ENCODE data around the gene ABAT. TPM values are rescaled to one million over a fixed set of nuclear protein-coding genes. Genes with fewer than 3 reads are reported as not detected.
A peak's percentile ranks its signal among the peaks of the same experiment; 100 is the strongest.

ABAT gene
- total and polyA plus RNA-seq, 2 experiments from 2014 or later, result 31.2 to 59.1 TPM

DNA sequence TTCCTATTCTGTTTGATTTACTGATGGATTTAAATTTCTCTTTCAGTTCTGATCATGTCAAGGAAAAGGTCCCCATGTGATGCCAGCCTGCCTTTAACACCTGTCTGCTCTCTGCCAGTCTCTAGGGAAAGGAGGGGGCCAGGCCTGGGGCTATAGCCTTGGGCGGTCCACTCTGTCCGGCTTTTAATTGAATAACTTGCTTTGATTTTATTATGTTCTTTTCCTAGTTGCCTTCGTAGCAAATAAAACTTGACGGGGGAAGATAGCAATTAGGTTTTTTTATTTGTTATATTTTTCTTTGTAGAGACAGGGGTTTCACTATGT is 47.6 kb downstream of the ABAT start:
- WGBS (ENCODE audit: low lambda C conversion rate, missing lambda C conversion rate), result 74% methylated on average over 4 of the region's 4 CpGs
- Histone ChIP-seq H3K27ac (no peak overlapping the region), H3K79me2 (peaks cover 6% of the 10 kb centered on the region)

DNA sequence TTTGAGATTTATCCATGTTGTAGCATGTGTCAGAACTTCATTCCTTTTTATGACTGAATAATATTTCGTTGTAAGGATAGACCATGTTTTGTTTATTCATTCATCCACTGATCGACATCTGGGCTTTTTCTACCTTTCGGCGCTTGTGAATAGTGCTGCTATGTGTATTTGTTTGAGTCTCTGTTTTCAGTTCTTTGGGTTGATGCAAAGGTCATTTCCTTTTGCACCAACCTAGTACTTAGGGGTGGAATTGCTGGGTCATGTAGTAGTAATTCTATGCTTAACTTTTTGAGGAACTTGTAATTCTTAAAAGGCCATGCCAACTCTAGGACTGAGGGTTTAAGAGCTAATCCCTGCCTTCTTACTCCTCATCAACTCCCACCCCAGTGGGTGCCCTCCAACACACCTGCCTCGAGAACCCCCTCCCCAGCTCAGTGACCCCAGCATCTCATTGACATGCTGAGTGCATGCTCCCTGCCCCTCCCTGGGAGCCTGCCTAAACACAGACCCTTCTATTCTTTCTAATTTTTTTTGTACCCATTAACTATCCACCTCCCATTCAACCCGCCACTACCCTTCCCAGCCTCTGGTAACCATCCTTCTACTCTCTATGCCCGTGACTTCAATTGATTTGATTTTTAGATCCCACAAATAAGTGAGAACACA is 51.2 kb downstream of the ABAT start:
- 91% methylated on average over 7 of the region's 7 CpGs for WGBS (ENCODE audit: low lambda C conversion rate, missing lambda C conversion rate)
- H4K20me1 ChIP-seq (ENCODE audit: insufficient read depth, poor library complexity, severe bottlenecking), result no peaks in the 10 kb centered on the region
- peaks cover 16% of the 10 kb centered on the region for H3K4me1 ChIP-seq (ENCODE audit: insufficient read depth)
- no peaks in the 10 kb centered on the region for H3K9me3 ChIP-seq (ENCODE audit: low read depth)
- H3K27ac ChIP-seq, result no peak overlapping the region
- H3K4me2 ChIP-seq, result no peak overlapping the region
- H3K27me3 ChIP-seq, result no peaks in the 10 kb centered on the region
- no peaks in the 10 kb centered on the region for H3K79me2 ChIP-seq
- no peak for DNase-seq (ENCODE audit: low spot score)
- no peak for TF ChIP-seq EZH2phosphoT487 (IDR thresholded peaks at IDR 0.05; ENCODE audit: low read depth, severe bottlenecking, unreplicated experiment)
- no peak for TF ChIP-seq EZH2 (IDR thresholded peaks at IDR 0.05; ENCODE audit: borderline replicate concordance)
- TF ChIP-seq, protein P1, sequence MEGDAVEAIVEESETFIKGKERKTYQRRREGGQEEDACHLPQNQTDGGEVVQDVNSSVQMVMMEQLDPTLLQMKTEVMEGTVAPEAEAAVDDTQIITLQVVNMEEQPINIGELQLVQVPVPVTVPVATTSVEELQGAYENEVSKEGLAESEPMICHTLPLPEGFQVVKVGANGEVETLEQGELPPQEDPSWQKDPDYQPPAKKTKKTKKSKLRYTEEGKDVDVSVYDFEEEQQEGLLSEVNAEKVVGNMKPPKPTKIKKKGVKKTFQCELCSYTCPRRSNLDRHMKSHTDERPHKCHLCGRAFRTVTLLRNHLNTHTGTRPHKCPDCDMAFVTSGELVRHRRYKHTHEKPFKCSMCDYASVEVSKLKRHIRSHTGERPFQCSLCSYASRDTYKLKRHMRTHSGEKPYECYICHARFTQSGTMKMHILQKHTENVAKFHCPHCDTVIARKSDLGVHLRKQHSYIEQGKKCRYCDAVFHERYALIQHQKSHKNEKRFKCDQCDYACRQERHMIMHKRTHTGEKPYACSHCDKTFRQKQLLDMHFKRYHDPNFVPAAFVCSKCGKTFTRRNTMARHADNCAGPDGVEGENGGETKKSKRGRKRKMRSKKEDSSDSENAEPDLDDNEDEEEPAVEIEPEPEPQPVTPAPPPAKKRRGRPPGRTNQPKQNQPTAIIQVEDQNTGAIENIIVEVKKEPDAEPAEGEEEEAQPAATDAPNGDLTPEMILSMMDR (IDR thresholded peaks at IDR 0.05; ENCODE audit: poor library complexity), result no peak
- no peak overlapping the region for H3K4me3 ChIP-seq
- H3K9me2 ChIP-seq (replicated peaks; ENCODE audit: insufficient read depth), result no peaks in the 10 kb centered on the region
- no peaks in the 10 kb centered on the region for H3K36me3 ChIP-seq (replicated peaks; ENCODE audit: insufficient read depth, low read depth)
- H2AFZ ChIP-seq, result no peak overlapping the region

More for the DNA sequence above, 47.6 kb downstream of the ABAT start:
- no peaks in the 10 kb centered on the region for H3K9me2 ChIP-seq (replicated peaks; ENCODE audit: insufficient read depth)
- H3K9me3 ChIP-seq (ENCODE audit: low read depth), result no peaks in the 10 kb centered on the region
- H3K4me3 ChIP-seq, result no peak overlapping the region
- no peak overlapping the region for H2AFZ ChIP-seq
- peak overlapping the region; percentile 70 for H3K4me2 ChIP-seq
- TF ChIP-seq, protein P1 (IDR thresholded peaks at IDR 0.05; ENCODE audit: poor library complexity), result no peak
- H4K20me1 ChIP-seq (ENCODE audit: insufficient read depth, poor library complexity, severe bottlenecking), result no peaks in the 10 kb centered on the region
- no peaks in the 10 kb centered on the region for H3K27me3 ChIP-seq
- DNase-seq (ENCODE audit: low spot score), result no peak
- H3K4me1 ChIP-seq (ENCODE audit: insufficient read depth), result peaks cover 29% of the 10 kb centered on the region
- H3K36me3 ChIP-seq (replicated peaks; ENCODE audit: insufficient read depth, low read depth), result no peaks in the 10 kb centered on the region

DNA sequence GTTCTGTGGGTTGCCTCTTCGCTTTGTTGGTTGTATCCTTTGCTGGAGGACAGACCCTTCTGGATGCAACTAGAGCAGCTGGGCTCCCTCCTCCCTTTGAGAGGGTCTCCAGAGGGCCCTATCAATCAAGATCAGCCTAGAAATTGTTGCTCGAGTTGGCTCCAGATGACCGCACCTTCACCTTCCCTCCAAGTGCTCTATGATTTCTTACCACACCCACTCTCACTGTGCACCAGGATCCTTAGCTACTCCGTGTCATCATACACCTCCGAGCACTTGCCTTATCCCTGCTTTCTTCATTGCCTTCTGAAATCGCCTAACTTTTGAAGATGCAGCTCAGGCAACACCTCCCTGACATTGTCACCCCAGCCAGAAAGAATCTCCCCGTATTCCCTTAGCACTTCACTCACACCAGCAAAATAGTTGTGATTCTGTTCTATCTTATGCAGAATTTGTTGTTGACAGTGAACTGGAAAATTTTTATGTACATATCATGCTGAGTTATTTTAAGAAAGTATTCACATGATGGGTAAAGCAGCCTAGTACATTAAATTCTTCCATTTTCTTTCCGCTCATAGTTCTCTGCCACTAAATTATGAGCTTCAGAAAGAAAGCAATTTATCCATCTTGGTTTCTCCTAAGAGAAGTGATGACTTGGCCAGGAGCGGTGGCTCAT is 52.9 kb downstream of the ABAT start:
- TF ChIP-seq EZH2phosphoT487 (IDR thresholded peaks at IDR 0.05; ENCODE audit: low read depth, severe bottlenecking, unreplicated experiment) (no peak), EZH2 (IDR thresholded peaks at IDR 0.05; ENCODE audit: borderline replicate concordance) (no peak)
- TF ChIP-seq, protein P1 (IDR thresholded peaks at IDR 0.05; ENCODE audit: poor library complexity), result no peak
- H2AFZ ChIP-seq, result no peak overlapping the region
- no peaks in the 10 kb centered on the region for H4K20me1 ChIP-seq (ENCODE audit: insufficient read depth, poor library complexity, severe bottlenecking)
- peaks cover 4% of the 10 kb centered on the region for H3K4me1 ChIP-seq (ENCODE audit: insufficient read depth)
- no peak for DNase-seq (ENCODE audit: low spot score)
- H3K9me3 ChIP-seq (ENCODE audit: low read depth), result no peaks in the 10 kb centered on the region
- no peak overlapping the region for H3K27ac ChIP-seq
- WGBS (ENCODE audit: low lambda C conversion rate, missing lambda C conversion rate), result 89% methylated on average over 9 of the region's 9 CpGs
- no peak overlapping the region for H3K4me3 ChIP-seq
- no peaks in the 10 kb centered on the region for H3K36me3 ChIP-seq (replicated peaks; ENCODE audit: insufficient read depth, low read depth)
- no peak overlapping the region for H3K4me2 ChIP-seq
- no peaks in the 10 kb centered on the region for H3K79me2 ChIP-seq
- no peaks in the 10 kb centered on the region for H3K27me3 ChIP-seq
- no peaks in the 10 kb centered on the region for H3K9me2 ChIP-seq (replicated peaks; ENCODE audit: insufficient read depth)
